DMS153 treated with DMSO at 0.1 percent for 48 hours (cell line): ENCODE results near the gene BPIFB6.
"Not testable (repeated sequence)": the region's sequence is repeated elsewhere in the genome, so short reads cannot be mapped to it uniquely, and the experiment has no call there.

Experiments
- DNase-seq: peaks from one replicate; lab custom pipeline; 2025; ENCODE audit not compliant: unreplicated experiment; lab: John Stamatoyannopoulos, UW

Gene BPIFB6

DNA sequence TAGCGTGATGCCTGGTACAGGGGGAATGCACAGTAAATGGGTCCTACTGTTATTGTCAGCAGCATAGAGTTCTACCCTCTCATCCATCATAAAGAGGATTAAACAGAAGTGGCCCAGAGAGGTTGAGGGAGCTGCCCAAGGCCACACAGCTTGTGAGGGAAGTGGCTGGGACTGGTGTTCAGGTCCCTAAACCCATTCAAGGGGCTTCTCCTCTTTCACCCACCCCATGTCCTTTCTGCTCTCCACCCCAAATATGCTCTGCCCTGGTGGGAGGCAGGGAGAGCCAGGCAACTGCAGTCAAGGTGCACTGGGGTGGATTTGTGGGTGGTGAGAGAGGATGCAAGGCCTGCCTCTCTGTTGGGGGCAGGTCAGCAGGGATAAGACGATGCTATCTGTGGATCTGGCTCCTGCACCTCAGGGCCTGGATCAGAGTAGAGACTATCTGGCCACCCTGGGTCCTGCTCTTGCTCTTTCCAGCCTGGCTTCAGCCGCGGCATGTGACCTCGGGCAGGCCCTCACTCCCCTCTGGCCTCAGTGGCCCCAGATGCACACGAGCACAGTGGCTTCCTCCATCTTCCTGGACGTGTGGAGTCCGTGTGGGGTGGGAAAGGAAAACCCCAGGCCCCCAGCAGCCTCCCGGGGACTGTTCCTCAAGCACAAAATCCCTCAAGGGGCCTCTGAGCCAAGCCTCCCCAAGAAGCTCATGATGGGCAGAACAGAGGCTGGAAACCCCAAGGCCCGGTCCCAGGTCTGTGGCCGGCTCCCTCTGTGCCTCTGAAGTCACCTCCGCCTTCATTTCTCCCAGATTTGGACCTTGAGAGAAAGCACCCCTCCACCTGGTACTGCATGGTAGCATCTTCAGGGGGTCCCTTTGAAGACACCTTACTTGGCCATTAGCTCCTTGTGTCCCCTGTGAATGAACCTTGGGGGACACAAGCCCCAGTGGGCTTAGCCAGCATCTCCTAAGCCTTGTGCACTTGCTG, 3.4 kb upstream of the BPIFB6 start:
- no peak for DNase-seq

DNA sequence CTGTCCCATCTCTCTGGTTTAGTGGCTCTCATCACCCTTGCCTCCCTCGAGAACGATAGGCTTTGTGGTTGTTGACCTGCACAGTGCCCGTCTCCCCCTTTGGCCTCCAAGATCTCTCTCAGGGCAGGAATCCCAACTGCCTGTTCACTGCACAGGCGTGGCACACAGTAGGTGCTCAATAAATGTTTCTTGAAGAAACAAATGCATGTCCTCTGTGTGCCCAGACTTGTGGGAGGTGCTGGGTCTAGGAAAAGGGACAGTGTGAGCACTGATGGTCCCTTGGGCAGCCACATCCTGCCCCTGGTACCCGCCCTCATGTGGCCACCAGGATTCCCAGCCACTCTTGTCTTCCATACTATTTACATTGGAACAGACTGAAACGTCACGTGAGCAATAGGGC, 2.6 kb upstream of the BPIFB6 start:
- no peak for DNase-seq

DNA sequence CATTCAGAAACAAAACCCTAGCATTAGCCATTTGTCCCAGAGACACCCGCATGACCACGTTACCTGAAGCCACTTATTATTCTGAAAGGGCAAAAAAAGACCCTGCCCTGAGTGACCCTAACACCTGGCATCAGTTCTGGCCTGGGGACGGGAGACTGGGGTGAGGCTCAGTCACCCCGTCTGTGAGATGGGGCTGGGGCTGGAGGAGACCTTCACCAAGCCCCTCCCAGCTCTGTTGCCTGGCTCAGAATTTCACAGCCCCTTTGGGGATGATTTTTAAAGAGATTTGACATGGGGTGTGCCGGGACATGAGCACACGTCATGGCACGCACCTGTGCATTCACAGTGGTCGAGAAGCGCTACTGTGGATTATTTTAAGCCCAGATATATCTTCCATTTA, 1.4 kb upstream of the BPIFB6 start:
- no peak for DNase-seq

DNA sequence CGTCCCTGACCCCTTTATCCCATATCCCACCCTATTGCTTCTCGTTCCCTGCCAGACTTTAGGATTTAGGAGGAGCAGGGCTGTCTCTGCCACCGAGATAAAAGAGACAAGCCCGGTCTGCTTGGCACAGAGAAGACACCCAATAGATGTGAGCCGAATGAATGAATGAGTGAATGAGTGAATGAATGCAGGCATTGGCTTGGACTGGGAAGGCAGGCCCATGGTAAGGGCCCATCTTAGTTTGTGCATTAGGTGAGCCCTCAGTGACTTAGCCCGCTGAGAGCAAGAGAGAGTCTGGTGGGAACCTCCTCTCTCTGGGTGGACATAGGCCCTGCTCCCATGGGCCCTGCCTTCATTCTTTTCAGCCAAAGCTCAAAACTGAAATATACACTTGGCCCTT, 879 bp upstream of the BPIFB6 start:
- no peak for DNase-seq

DNA sequence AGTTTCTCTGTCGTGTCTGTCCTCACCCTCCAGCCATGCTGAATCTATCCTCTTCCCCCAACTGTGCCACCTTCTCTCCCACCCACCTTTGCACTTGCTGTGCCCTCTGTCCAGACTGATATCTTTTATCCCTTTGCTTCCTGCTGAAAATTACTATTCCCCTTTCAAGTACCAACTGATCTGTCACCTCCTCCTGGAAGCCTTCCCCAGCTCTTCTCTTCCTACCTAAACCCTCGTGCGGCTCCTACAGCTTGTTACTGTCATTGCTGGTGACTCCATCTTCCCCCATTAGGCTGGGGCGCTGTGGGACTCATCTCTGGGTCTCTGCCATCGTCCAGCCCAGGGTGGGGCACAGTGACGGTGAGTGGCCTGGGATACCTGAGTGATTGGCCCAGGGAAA, 1.1 kb downstream of the BPIFB6 start:
- DNase-seq: no peak

DNA sequence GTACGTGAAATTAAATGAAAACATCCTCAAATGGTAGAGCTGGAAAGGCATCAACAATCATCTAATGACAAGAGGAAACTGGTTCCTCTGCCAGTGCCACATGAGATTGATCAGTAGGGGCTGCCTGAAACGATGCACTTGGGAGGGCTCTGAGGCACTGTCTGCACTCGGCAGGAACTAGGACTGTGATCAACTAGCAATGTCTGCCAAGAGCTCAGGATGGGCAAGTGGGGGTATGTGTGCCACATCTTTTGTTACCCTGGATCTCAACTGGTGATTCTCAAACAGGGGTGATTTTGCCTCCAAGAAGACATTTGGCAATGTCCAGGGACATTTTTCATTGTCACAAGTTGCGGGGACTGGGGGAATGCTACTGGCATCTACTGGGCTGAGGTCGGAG, 1.9 kb downstream of the BPIFB6 start:
- DNase-seq: no peak

DNA sequence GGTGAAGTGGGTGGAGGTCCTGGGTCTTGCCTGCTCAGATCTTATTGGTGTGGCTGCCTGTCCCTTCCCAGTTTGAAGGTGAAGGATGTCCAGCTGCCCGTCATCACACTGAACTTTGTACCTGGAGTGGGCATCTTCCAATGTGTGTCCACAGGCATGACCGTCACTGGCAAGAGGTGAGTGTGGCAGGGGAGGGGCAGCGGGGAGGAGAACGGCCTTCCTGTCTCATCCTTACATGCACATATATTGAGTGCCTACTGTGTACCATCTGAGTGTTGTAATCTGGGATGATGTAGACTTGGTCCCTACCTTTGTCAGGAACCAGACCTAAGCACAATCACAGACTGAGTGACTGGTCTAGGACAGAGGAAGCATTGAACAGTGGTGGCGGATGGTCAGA, 2.7 kb downstream of the BPIFB6 start:
- no peak for DNase-seq

DNA sequence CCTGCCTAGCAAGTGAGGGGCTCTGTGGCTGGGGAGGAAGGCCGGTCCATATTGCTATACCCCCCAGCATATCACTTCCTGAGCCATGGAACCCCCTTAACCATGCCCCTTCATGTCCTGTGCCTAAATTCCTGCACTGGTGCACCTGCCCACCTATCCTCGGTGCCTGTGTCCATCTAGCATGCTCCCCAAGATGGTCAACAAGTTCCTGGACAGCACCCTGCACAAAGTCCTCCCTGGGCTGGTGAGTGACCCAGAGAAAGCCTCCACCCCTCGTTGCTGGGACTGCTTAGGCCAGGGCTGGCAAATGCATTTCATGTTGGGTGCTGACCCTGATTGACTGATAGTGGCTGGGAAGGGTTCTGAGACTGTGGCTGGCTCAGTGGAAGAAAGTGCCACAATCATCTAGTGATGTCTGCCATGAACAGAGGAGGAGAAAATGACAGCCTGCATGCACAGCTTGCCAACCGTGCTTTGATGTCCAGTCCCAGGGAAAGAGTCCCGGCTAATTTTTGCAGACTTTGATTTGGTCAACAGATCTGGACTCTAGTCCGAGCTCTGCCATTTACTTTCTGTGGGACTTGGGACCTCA, 3.5 kb downstream of the BPIFB6 start:
- no peak for DNase-seq

DNA sequence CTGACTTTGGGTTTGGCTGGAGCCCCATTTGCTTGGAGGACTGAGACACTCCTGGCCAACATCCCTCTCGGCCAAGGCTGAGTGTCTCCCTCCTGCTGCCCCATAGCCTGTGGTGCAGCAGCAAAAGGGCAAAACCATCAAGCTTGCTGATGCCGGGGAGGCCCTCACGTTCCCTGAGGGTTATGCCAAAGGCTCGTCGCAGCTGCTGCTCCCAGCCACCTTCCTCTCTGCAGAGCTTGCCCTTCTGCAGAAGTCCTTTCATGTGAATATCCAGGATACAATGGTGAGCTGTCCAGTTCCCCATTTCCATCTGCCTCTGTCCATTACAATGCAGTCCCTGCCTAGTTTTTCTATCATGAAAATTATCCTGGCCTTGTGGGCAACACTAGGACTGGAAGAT, 6.0 kb downstream of the BPIFB6 start:
- no peak for DNase-seq

DNA sequence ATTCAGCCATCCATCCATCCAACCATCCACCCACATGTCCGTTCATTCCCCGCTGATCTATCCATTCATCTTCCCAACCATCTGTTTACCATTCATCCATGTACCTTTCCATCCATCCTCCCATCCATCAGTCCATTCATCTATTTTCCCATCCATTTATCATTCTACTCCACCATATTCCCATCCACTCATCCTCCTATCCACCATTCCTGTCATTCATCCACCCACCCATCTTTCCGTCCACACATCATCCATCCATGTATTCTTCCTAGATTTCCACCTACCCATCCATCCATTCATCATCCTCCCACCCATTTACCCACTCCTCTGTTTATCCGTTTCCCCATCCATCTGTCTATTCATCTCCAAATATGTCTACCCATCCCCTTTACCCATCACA, 6.8 kb downstream of the BPIFB6 start:
- DNase-seq: no peak

DNA sequence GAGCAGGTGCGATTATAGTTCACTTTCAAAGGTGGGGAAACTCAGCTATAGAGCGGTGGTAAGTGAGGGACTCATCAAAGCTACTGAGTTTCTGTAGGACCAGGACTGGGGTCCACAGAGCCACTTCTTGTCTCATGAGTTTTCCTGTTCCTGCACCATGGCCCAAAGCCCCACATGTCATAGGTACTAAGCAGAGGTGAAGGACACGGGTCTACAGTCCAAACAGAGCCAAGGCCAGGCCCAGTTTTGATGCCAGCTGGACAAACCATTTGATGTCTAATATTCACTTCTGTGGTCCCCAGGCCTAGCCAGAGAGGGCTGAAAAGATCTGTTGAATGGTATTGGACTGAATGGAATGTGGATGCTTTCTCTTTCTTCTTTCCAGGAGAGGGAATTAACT, 11.0 kb downstream of the BPIFB6 start:
- DNase-seq: no peak

DNA sequence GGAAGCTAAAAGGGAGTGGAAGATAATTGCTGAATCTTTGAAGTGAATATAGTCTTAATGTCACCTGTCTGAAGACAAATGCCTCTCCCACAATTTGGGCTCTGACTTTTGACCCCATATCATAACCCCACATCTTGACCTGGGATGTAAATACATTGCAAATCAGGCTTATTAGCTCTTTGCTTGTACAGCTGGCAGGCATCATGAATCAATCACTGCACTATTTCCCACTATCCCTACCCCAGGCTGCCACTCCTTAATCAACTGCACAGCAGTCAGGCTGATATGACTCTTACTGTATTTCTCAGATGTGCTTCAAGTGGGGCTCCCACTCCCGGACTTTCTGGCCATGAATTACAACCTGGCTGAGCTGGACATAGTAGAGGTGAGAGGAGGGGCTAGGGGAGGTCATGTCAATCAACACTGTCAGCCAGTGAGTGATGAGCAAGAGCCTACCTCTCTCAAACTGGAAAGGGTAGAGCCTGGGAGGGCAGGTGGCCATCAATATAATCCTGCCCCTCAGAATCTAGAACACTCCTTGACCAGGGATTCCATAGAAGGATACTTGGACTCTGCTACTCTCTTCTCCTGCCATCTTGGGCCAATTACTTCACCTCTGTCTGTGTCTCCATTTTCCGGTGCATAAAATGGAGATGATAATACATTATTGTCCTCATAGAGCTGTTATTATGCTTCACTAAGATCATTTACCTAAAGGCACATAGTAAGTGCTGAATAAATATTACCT, 11.7 kb downstream of the BPIFB6 start:
- DNase-seq: no peak

DNA sequence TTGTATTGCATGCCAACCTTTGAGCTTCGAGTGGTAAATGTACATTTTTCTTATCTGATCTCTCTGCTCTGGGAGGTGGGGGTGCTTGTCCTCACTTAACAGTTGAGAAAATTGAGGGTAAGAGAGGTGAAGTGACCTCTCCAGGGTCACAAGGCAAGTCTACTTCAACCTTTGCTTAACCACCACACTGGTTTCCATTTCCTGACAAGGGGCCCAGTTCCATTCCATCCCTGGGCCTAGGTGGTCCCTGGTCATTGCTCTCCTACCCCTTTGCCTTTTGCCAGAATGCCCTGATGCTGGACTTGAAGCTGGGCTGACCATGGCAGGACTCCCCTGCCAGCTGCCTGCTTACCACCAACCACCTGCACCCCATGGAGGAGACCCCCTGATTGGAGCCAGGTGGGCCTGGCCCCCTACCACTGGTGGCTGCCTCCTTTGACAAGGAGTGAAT, 12.3 kb downstream of the BPIFB6 start:
- no peak for DNase-seq

DNA sequence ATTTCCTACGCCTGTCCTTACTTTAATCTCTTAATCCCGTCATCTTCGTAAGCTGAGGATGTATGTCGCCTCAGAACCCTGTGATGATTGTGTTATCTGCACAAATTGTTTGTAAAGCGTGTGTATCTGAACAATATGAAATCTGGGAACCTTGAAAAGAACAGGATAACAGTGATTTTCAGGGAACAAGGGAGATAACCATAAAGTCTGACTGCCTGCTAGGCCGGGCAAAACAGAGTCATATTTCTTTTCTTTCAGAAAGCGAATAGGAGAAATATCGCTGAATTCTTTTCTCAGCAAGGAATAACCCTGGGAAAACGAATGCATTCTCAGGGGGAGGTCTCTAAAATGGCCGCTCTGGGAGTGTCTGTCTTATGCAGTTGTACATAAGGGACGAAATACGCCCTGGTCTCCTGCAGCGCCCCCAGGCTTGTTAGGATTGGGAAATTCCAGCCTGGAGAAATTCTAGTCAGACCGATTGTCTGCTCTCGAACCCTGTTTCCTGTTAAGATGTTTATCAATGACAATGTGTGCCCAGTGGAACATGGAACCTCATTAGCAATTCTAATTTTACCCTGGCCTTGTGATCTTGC, 13.8 kb downstream of the BPIFB6 start:
- not testable (repeated sequence) for DNase-seq

DNA sequence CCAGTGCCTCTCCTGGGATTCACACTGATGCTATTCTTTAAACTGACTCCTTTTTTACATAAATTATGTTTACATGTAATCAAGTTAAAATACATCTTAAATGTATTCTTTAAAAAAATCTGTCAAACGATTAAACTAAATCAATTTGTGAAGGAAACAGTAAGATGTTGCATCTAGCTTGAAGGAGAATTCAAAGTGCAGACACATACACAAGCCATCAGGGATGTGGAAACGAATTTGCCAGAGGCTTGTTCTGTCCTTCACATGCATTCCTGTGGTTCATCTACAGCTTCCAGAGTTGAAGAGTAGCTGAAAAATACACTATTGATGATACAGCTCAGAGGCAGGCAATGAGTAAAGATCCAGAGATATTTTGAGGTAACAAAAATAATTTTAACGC, 15.0 kb downstream of the BPIFB6 start:
- DNase-seq: no peak

DNA sequence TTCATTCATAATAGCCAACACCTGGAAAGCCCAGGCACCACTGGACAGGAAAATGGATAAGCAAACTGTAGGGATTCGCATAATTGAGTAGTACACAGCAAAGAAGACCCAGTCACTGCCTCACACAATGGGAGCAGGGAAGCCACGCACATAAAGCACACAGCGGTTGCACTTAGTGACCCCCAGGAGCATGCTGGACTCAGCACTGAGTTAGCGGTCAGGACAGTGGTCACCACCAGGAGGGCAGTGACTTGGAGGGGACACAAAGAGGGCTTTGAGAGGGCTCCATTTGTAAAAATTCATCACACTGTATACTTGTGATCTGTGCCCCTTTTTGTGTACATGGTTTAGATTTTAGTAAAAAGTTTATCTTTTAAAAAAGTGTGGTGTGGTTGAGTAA, 19.9 kb downstream of the BPIFB6 start:
- DNase-seq: no peak

DNA sequence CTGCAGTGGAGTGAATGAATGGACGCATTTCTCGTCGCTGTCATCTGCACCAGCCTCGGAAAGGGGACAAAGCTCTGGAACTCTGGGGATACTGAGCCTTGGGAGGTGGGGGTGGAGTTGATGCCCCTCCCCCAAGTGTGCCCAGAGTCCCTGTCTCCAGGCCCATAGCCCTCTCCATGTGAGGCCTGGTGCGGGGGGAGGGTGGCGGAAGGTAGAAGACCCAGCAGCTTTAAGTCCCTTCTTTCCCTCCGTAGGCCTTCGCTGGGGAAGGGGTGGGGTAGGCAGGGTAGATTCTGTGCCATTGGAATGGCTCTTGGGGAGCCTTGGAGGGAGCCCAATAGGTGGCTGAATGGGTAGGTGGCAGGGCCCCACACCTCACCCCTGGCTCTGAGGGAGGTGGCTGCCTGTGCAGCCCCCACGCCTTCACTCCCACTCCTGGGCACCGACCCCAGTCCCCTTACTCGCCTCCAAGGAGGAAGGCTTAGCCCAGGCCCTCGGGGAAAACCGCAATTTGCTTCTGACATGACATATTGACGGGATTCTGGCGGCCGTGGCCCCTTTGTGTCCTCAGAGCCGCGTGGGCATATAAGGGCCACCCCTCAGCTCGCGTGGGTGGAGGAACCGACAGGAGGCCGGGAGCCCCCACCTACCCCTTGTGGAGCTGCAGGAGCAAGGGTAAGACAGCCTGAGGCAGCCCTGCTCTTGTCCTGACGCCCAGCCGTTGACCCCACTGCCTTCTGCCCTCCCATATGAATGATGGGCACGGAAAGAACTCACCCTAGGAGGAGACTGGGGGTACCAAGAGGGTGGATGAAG, 22.1 kb downstream of the BPIFB6 start, which contains the start of gene BPIFB3:
BPIFB3 (plus strand) TSS at position 613 of the 816 bp plus-strand sequence. CDS start 1,533 bp downstream, outside the sequence.
- DNase-seq: no peak

DNA sequence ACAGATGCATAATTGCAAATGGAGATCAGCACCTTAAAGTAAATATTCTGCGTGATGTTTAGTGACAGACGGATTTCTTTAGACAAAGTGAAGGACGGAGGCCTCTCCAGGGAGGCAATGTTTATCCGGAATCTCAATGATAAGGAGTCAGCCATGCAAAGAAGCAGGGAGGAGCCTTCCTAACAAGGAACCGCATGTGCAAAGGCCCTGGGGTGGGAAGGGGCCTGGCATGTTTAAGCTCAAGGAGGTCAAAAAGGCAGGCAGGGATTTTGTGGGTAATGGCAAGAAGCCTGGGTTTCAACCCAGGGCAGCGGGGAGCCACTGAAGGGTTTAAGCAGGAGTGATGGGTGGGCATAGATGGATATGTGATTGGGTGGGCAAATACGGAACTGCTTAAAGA, 22.9 kb downstream of the BPIFB6 start:
- no peak for DNase-seq

DNA sequence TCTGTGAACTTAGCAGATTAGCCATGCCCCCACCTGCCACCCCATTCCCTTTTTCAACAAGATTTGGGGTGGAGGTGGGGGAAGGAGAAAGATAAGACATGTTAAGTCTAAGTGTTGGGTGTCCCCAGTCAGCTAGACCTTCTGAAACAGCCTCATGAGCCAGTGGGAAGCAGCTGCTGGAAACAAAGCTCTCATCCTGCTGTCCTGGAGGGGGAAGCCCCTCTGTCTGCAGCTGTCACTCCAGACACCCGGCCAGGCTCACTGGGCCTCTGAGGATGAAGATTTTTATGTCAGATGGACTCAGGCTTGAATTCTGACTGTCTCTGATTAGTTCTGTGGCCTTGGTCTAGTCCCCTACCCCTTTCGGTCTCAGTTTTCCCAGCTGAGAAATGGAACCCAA, 23.3 kb downstream of the BPIFB6 start:
- DNase-seq: no peak

DNA sequence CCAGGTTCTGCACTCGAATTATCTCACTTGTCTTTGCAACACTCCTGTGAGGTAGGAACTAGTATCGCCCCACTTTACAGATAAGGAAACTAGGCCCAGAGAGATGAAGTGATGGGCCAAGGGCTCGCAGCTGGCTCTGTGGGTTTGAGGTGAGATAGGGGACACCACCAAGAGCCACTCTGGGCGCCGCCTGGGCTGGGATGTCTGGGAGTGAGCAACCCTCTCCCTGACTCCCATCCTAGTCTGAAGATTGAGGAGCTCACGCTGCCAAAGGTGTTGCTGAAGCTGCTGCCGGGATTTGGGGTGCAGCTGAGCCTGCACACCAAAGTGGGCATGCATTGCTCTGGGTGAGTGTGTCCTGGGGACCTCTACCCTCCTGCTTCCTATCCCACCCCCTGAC, 27.7 kb downstream of the BPIFB6 start:
- DNase-seq: no peak
